Activated CD4-positive, alpha-beta T cell treated with anti-CD3 and anti-CD28 coated beads, Interleukin-10, Interleukin-2, amounts not matched to agents 100 ng/mL and 50 ng/mL, durations not matched to agents 16 hours and 8 hours (primary cell): ENCODE results near the gene SDHAF1.
A peak's percentile ranks its signal among the peaks of the same experiment; 100 is the strongest.
"Not testable (repeated sequence)": the region's sequence is repeated elsewhere in the genome, so short reads cannot be mapped to it uniquely, and the experiment has no call there.

Experiments used
- DNase-seq: peaks from one replicate; pipeline ENCODE4 v3.0.0-alpha.2; 2020

The SDHAF1 gene

GRCh38 chr19:36025541-36025940, 30.6 kb downstream of the SDHAF1 start:
- DNase-seq = no peak

- DNase-seq = no peak
Observed at GRCh38 chr19:36026091-36026876, 31.3 kb downstream of the SDHAF1 start.

DNA sequence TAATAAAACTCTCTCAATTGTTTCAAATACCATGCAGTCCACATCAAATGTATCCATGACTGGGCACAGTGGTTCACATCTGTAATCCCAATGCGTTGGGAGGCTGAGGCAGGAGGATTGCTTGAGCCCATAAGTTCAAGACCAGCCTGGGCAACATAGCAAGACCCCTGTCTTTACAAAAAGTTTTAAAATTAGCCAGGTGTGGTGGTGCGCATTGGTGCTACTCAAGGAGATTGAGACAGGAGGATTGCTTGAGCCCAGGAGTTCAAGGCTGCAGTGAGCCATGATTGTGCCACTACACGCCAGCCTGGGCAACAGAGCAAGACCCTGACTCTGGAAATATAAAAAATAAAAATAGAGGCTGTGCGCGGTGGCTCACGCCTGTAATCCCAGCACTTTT, 32.7 kb downstream of the SDHAF1 start:
- DNase-seq = no peak

- no peak for DNase-seq
Observed at GRCh38 chr19:36028313-36029041, 33.5 kb downstream of the SDHAF1 start.

DNA sequence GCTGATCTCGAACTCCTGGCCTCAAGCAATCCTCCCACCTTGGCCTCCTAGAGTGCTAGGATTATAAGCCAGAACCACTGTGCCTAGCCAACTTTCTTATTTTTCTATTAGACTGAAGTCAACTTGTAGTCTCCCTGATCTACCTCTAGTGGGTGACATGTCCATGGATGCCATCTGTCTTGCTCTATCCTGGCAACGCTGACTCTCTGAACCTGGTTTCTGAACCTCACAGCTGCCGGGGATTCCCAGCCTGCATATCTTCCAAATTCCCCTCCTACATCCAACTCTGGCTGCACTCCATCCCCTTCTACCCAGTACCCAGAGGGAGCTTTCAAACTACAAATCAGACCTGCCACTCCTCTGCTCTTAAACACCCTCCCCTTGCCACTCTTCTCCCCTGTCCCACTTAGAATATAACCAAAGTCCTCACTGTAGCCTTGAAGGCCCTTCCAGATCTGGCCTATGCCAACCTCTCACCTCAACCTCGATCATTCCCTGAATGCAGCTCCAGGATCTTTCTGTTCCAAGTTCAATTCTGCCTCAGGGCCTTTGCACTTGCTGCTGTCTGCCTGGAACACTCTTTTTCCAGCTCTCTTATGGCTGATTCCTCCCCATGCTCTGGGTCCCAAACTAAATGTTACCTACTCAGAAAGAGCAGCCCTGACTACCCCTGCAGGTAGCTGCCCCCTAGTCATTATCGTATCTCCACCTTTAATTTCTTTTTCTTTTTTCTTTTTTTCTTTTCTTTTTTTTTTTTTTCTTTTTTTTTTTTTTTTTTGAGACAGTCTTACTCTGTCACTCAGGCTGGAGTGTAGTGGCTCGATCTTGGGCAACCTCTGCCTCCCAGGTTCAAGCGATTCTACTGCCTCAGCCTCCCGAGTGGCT, 35.5 kb downstream of the SDHAF1 start:
- no peak for DNase-seq

DNA sequence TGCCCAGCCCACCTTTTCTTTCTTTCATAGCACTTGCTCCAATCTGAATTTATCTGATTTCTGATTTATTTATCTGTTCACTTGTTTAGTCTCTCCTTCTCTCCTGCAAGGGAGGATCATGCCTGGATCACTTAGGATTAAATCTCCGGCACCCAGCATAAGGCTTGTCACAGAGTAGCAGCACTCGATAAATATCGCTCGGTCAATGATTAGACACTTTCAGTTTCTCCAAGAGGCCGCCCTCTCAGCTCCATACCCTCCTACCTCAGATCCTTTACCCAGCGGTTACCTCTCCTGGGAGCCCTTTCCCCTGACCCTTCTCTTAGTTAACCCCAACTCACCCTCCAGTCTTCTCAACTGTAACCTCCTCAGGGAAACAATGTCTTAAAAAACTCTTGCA, 36.3 kb downstream of the SDHAF1 start:
- no peak for DNase-seq

- peak; percentile 44 for DNase-seq
Observed at GRCh38 chr19:36032251-36033104, 37.5 kb downstream of the SDHAF1 start, which contains the start of gene CLIP3. TSS of gene CLIP3 (minus strand) at chr19:36032873. CDS start at chr19:36032357, 516 bp downstream.

GRCh38 chr19:36040495-36040894, 45.5 kb downstream of the SDHAF1 start:
- DNase-seq = no peak

GRCh38 chr19:36041092-36041491, 46.1 kb downstream of the SDHAF1 start:
- DNase-seq = not testable (repeated sequence)

GRCh38 chr19:36041831-36042230, 46.8 kb downstream of the SDHAF1 start:
- DNase-seq = no peak

DNA sequence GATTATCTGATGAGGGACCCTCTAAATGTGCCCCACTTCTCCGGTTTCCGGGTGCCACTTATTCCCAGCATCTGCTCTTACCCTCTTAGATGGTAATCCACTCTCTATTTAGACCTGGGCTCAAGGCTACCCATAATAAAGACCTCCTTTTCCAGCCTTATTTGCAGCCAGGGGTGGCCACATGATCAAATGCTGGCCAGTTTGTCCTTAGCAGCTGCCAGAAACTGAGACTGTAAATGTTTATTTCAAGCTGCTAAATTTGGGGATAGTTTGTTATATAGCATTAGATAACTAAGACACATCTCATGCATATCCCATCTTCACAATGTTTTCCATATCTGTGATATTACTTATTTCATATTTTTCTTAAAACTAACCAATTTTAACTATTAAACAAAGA, 49.0 kb downstream of the SDHAF1 start:
- DNase-seq = no peak
